Muscle layer of colon (tissue), 2 donors: ENCODE data around the gene AQP6.
"Not testable (repeated sequence)": the region's sequence is repeated elsewhere in the genome, so short reads cannot be mapped to it uniquely, and the experiment has no call there.

Experiments used
- H3K27ac ChIP-seq: one replicate; pipeline ENCODE4 v1.7.0; 2013; ENCODE audit warnings: low read depth, mild to moderate bottlenecking, low read length, moderate library complexity
- H3K27me3 ChIP-seq, 2 donors: one replicate each; pipeline ENCODE4 v1.7.0; 2013; ENCODE audit warnings: low read length in 2 of 2, mild to moderate bottlenecking in 2 of 2; ENCODE audit not compliant: insufficient read depth in 2 of 2, control insufficient read depth in 1 of 2
- H3K36me3 ChIP-seq: one replicate; pipeline ENCODE4 v1.7.0; 2013; ENCODE audit warnings: mild to moderate bottlenecking, low read length; ENCODE audit not compliant: insufficient read depth
- H3K4me1 ChIP-seq: one replicate; pipeline ENCODE4 v1.7.0; 2013; ENCODE audit warnings: mild to moderate bottlenecking, low read length; ENCODE audit not compliant: insufficient read depth
- H3K4me3 ChIP-seq, 2 donors: one replicate each; pipeline ENCODE4 v1.7.0; 2013; ENCODE audit warnings: low read length in 2 of 2, low read depth in 1 of 2, mild to moderate bottlenecking in 1 of 2, moderate library complexity in 1 of 2
- H3K9ac ChIP-seq: one replicate; pipeline ENCODE4 v1.7.0; 2013; ENCODE audit warnings: low read length
- H3K9me3 ChIP-seq: one replicate; pipeline ENCODE4 v1.7.0; 2013; ENCODE audit warnings: mild to moderate bottlenecking, low read length
- donor health status: abdominal sarcoma.
- donor health status: Adenocarcinoma of cecum.

AQP6 gene

GRCh38 chr12:49978125-49978524 is 5.4 kb downstream of the AQP6 start:
- no peaks in the 10 kb centered on the region for H3K27me3 ChIP-seq
- H3K27ac ChIP-seq = no peak overlapping the region
- H3K9me3 ChIP-seq = no peaks in the 10 kb centered on the region
- no peaks in the 10 kb centered on the region for H3K36me3 ChIP-seq
- H3K9ac ChIP-seq = no peak overlapping the region
- no peak overlapping the region for H3K4me3 ChIP-seq
- H3K4me1 ChIP-seq = peaks cover 38% of the 10 kb centered on the region

GRCh38 chr12:49979016-49979586 is 6.4 kb downstream of the AQP6 start:
- H3K27ac ChIP-seq = no peak overlapping the region
- H3K9ac ChIP-seq = no peak overlapping the region
- H3K4me3 ChIP-seq = no peak overlapping the region

GRCh38 chr12:49979791-49980190 is 7.0 kb downstream of the AQP6 start:
- Histone ChIP-seq H3K27ac (no peak overlapping the region), H3K27me3 (no peaks in the 10 kb centered on the region), H3K9me3 (no peaks in the 10 kb centered on the region), H3K4me1 (peaks cover 41% of the 10 kb centered on the region), H3K36me3 (no peaks in the 10 kb centered on the region), H3K4me3 (no peak overlapping the region), H3K9ac (no peak overlapping the region)

More at GRCh38 chr12:49979016-49979586, 6.4 kb downstream of the AQP6 start:
- Histone ChIP-seq H3K9me3 (no peaks in the 10 kb centered on the region), H3K4me1 (peaks cover 41% of the 10 kb centered on the region), H3K27me3 (no peaks in the 10 kb centered on the region), H3K36me3 (no peaks in the 10 kb centered on the region)

GRCh38 chr12:49980501-49981349 is 8.0 kb downstream of the AQP6 start:
- no peak overlapping the region for H3K4me3 ChIP-seq
- no peaks in the 10 kb centered on the region for H3K36me3 ChIP-seq
- H3K9ac ChIP-seq = no peak overlapping the region
- no peak overlapping the region for H3K27ac ChIP-seq
- no peaks in the 10 kb centered on the region for H3K27me3 ChIP-seq
- no peaks in the 10 kb centered on the region for H3K9me3 ChIP-seq
- peaks cover 41% of the 10 kb centered on the region for H3K4me1 ChIP-seq

- Histone ChIP-seq H3K9me3 (no peaks in the 10 kb centered on the region), H3K27me3 (no peaks in the 10 kb centered on the region), H3K4me3 (no peak overlapping the region), H3K4me1 (peaks cover 52% of the 10 kb centered on the region), H3K36me3 (no peaks in the 10 kb centered on the region), H3K27ac (peak overlapping the region; percentile 57), H3K9ac (no peak overlapping the region)
Measured at GRCh38 chr12:49982246-49983087, 9.7 kb downstream of the AQP6 start.

GRCh38 chr12:49983892-49984291 is 11.1 kb downstream of the AQP6 start:
- Histone ChIP-seq H3K4me1 (peaks cover 65% of the 10 kb centered on the region), H3K27me3 (no peaks in the 10 kb centered on the region), H3K27ac (peak overlapping the region; percentile 72), H3K9ac (peak overlapping the region; percentile 17), H3K4me3 (peak overlapping the region; percentile 8 to 12), H3K9me3 (no peaks in the 10 kb centered on the region), H3K36me3 (no peaks in the 10 kb centered on the region)

GRCh38 chr12:49984476-49985359 is 12.0 kb downstream of the AQP6 start:
- peak overlapping the region; percentile 72 for H3K27ac ChIP-seq
- no peaks in the 10 kb centered on the region for H3K27me3 ChIP-seq
- H3K9ac ChIP-seq = no peak overlapping the region
- H3K36me3 ChIP-seq = no peaks in the 10 kb centered on the region
- H3K9me3 ChIP-seq = no peaks in the 10 kb centered on the region
- peaks cover 66% of the 10 kb centered on the region for H3K4me1 ChIP-seq
- peak overlapping the region in 1 of 2 donors; percentile 8 for H3K4me3 ChIP-seq

GRCh38 chr12:49985981-49986380 is 13.2 kb downstream of the AQP6 start:
- no peaks in the 10 kb centered on the region for H3K9me3 ChIP-seq
- no peak overlapping the region for H3K4me3 ChIP-seq
- no peaks in the 10 kb centered on the region for H3K36me3 ChIP-seq
- no peak overlapping the region for H3K9ac ChIP-seq
- H3K27me3 ChIP-seq = no peaks in the 10 kb centered on the region
- no peak overlapping the region for H3K27ac ChIP-seq
- H3K4me1 ChIP-seq = peaks cover 66% of the 10 kb centered on the region

GRCh38 chr12:49986476-49986875 is 13.7 kb downstream of the AQP6 start:
- not testable (repeated sequence) for H3K36me3 ChIP-seq, H3K27me3 ChIP-seq, H3K4me3 ChIP-seq, H3K9ac ChIP-seq, H3K27ac ChIP-seq, H3K9me3 ChIP-seq
- H3K4me1 ChIP-seq = peaks cover 66% of the 10 kb centered on the region

- H3K9me3 ChIP-seq = no peaks in the 10 kb centered on the region
- no peak overlapping the region for H3K4me3 ChIP-seq
- peaks cover 54% of the 10 kb centered on the region for H3K4me1 ChIP-seq
- peaks cover 4% of the 10 kb centered on the region for H3K36me3 ChIP-seq
- H3K27me3 ChIP-seq = no peaks in the 10 kb centered on the region
- peak overlapping the region; percentile 35 for H3K27ac ChIP-seq
- no peak overlapping the region for H3K9ac ChIP-seq
Measured at GRCh38 chr12:49987625-49988303, 15.0 kb downstream of the AQP6 start.
